ENCODE results near the gene G3BP1.

- TF ChIP-seq CDX4 (CRISPR knock-in tag; IDR thresholded peaks at IDR 0.05; ENCODE audit: borderline replicate concordance), result no peak
- TF ChIP-seq CTCF (IDR thresholded peaks at IDR 0.05), result no peak
- TF ChIP-seq PREB (CRISPR knock-in tag; IDR thresholded peaks at IDR 0.05; ENCODE audit: borderline replicate concordance), result no peak
- TF ChIP-seq TP53 (CRISPR knock-in tag; IDR thresholded peaks at IDR 0.05), result no peak
- TF ChIP-seq NFE2L1 (CRISPR knock-in tag; IDR thresholded peaks at IDR 0.05), result no peak
- no peak for TF ChIP-seq MAX (CRISPR knock-in tag; IDR thresholded peaks at IDR 0.05)
- no peak for TF ChIP-seq USF1 (CRISPR knock-in tag; IDR thresholded peaks at IDR 0.05)
Observed at GRCh38 chr5:151812757-151813309, 41.1 kb downstream of the G3BP1 start.

Data from WTC11 (cell line).